Activated T-helper 2 cell treated with anti-CD3 and anti-CD28 coated beads, Interferon-gamma antibody, Interleukin-2, Interleukin-4, amounts not matched to agents 10 μg/mL and 5 μg/mL and 100 μg/mL, durations not matched to agents 14 hours and 24 hours and 36 hours (primary cell): ENCODE data around the gene TMOD2. TPM values are rescaled to one million over a fixed set of nuclear protein-coding genes. Genes with fewer than 3 reads are reported as not detected.
A peak's percentile ranks its signal among the peaks of the same experiment; 100 is the strongest.

ENCODE experiments used
- DNase-seq: peaks from one replicate; pipeline ENCODE4 v3.0.0; 2021; ENCODE audit warnings: low spot score
- H3K27ac Mint-ChIP-seq: one replicate; pipeline ENCODE4 v1.8.0; 2021; ENCODE audit warnings: mixed read lengths
- H3K27me3 Mint-ChIP-seq: one replicate; pipeline ENCODE4 v1.8.0; 2021; ENCODE audit warnings: low read depth, mixed read lengths
- H3K36me3 Mint-ChIP-seq: one replicate; pipeline ENCODE4 v1.8.0; 2021; ENCODE audit warnings: low read depth, mixed read lengths
- H3K4me1 Mint-ChIP-seq: one replicate; pipeline ENCODE4 v1.8.0; 2021; ENCODE audit warnings: low read depth, mixed read lengths
- H3K4me3 Mint-ChIP-seq: one replicate; pipeline ENCODE4 v1.8.0; 2021; ENCODE audit warnings: low read depth, mild to moderate bottlenecking, moderate library complexity, mixed read lengths
- H3K9me3 Mint-ChIP-seq: one replicate; pipeline ENCODE4 v1.8.0; 2021; ENCODE audit warnings: mixed read lengths
- intact Hi-C: fragments of 100-400 bp; cut with micrococcal nuclease; formaldehyde crosslinking; loops from one replicate; pipeline ENCODE4 v1.15.1; 2023
- total RNA-seq: library from RNA; stranded (reverse); gene quantifications from 2 replicates; pipeline ENCODE4 v1.2.3, GENCODE V29; 2022

Gene TMOD2
- total RNA-seq, 1 donor from 2014 or later: 1.7 TPM

DNA sequence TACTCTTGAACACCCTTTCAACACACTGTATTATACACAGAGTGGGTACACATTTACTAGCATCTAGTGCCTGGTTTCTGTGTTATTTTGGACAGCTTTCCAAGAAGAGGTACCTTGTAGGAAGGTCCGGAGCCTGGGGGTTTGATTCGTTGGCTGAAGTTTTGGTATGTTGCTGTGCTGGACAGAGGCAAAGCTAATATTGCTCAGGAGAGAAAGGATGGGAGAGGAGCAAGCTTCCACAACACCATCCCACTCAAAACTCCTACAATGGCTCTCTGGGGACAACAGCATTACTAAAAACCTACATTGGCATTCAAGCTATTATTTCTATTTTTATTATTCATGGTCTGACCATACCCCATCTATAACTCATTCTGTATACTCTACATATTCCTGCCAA lies 12.8 kb upstream of the TMOD2 start:
- peaks cover 13% of the 10 kb centered on the region for H3K27me3 Mint-ChIP-seq
- H3K36me3 Mint-ChIP-seq: peaks cover under 1% of the 10 kb centered on the region
- peak overlapping the region; percentile 74 for H3K27ac Mint-ChIP-seq
- H3K4me3 Mint-ChIP-seq: peak overlapping the region; percentile 68
- H3K9me3 Mint-ChIP-seq: no peaks in the 10 kb centered on the region
- H3K4me1 Mint-ChIP-seq: peaks cover 31% of the 10 kb centered on the region
- no peak for DNase-seq
- intact Hi-C loops: loop anchor here (2.0 to 10.0 kb wide), 4 partner anchors 38 to 516 kb away; partner anchors contain the start of genes LEO1 and TMOD3

GRCh38 chr15:51739061-51739712 lies 12.2 kb upstream of the TMOD2 start:
- H3K27me3 Mint-ChIP-seq: peaks cover 19% of the 10 kb centered on the region
- H3K27ac Mint-ChIP-seq: no peak overlapping the region
- no peak for DNase-seq
- intact Hi-C loops: loop anchor here (2.0 to 10.0 kb wide), 4 partner anchors 38 to 516 kb away; partner anchors contain the start of genes LEO1 and TMOD3
- peak overlapping the region; percentile 20 for H3K4me3 Mint-ChIP-seq
- no peaks in the 10 kb centered on the region for H3K36me3 Mint-ChIP-seq
- H3K9me3 Mint-ChIP-seq: no peaks in the 10 kb centered on the region
- H3K4me1 Mint-ChIP-seq: peaks cover 30% of the 10 kb centered on the region

- no peaks in the 10 kb centered on the region for H3K9me3 Mint-ChIP-seq
- peaks cover 9% of the 10 kb centered on the region for H3K4me1 Mint-ChIP-seq
- H3K36me3 Mint-ChIP-seq: no peaks in the 10 kb centered on the region
- intact Hi-C loops: no loop called here
- H3K4me3 Mint-ChIP-seq: no peak overlapping the region
- peaks cover 68% of the 10 kb centered on the region for H3K27me3 Mint-ChIP-seq
- H3K27ac Mint-ChIP-seq: no peak overlapping the region
- no peak for DNase-seq
Measured at GRCh38 chr15:51749307-51749706, 2.1 kb upstream of the TMOD2 start.

DNA sequence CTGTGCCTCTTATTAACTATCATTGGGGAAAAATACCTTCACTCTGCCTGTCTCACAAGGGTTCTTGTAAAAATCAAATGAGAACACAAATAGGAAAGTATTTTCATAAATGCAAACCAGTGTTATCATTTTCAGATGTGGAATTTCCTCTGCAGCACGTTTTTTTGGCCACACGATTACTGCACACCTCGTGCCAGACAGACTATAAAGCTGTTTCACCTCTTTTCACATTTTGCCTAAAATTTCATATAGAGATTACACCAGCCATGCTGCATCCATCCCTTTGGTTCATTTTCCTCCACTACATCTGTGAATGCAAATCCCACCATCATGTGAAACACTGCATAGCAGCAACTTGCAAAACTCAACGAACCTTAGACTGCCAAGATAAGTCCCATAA lies 1.2 kb upstream of the TMOD2 start:
- DNase-seq: no peak
- intact Hi-C loops: no loop called here
- Mint-ChIP-seq H3K4me3 (peak overlapping the region; percentile 45), H3K9me3 (no peaks in the 10 kb centered on the region), H3K36me3 (no peaks in the 10 kb centered on the region), H3K4me1 (peaks cover 9% of the 10 kb centered on the region), H3K27ac (no peak overlapping the region), H3K27me3 (peaks cover 68% of the 10 kb centered on the region)

- Mint-ChIP-seq H3K27me3 (peaks cover 61% of the 10 kb centered on the region), H3K4me3 (peak overlapping the region; percentile 79), H3K27ac (no peak overlapping the region), H3K4me1 (peaks cover 9% of the 10 kb centered on the region), H3K36me3 (no peaks in the 10 kb centered on the region), H3K9me3 (no peaks in the 10 kb centered on the region)
- no peak for DNase-seq
- intact Hi-C loops: no loop called here
Measured at GRCh38 chr15:51751697-51752683, 593 bp downstream of the TMOD2 start.

GRCh38 chr15:51752888-51753287 lies 1.5 kb downstream of the TMOD2 start:
- H3K4me1 Mint-ChIP-seq: peaks cover 9% of the 10 kb centered on the region
- no peaks in the 10 kb centered on the region for H3K9me3 Mint-ChIP-seq
- no peak overlapping the region for H3K27ac Mint-ChIP-seq
- no peak for DNase-seq
- intact Hi-C loops: no loop called here
- peak overlapping the region; percentile 72 for H3K4me3 Mint-ChIP-seq
- H3K27me3 Mint-ChIP-seq: peaks cover 58% of the 10 kb centered on the region
- no peaks in the 10 kb centered on the region for H3K36me3 Mint-ChIP-seq

- no peaks in the 10 kb centered on the region for H3K9me3 Mint-ChIP-seq
- H3K27me3 Mint-ChIP-seq: peaks cover 64% of the 10 kb centered on the region
- intact Hi-C loops: no loop called here
- H3K36me3 Mint-ChIP-seq: no peaks in the 10 kb centered on the region
- H3K27ac Mint-ChIP-seq: no peak overlapping the region
- no peak overlapping the region for H3K4me3 Mint-ChIP-seq
- peaks cover 7% of the 10 kb centered on the region for H3K4me1 Mint-ChIP-seq
- no peak for DNase-seq
Measured at GRCh38 chr15:51754267-51754666, 2.9 kb downstream of the TMOD2 start.

DNA sequence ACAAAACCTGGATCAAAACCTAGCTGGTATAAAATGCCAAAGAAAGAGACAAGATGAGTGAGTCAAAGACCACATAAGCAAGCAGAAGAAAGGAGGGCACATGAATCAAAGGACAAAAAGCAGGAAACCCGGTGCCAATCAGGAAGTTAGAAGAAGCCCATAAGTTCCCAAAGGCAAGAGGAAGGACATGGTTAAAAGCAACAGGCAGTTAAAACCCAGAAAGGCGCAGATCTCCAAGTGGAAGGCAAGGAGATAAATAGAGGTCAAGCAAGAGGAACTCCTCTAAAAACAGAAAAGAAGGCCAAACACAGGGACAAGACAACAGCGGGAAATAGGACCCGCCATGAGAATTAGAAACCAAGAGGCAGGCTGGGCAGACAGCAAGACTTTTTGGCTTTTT lies 4.4 kb downstream of the TMOD2 start:
- Mint-ChIP-seq H3K27ac (no peak overlapping the region), H3K27me3 (peaks cover 50% of the 10 kb centered on the region), H3K4me3 (no peak overlapping the region), H3K4me1 (peaks cover 7% of the 10 kb centered on the region), H3K36me3 (no peaks in the 10 kb centered on the region), H3K9me3 (no peaks in the 10 kb centered on the region)
- no peak for DNase-seq
- intact Hi-C loops: no loop called here

DNA sequence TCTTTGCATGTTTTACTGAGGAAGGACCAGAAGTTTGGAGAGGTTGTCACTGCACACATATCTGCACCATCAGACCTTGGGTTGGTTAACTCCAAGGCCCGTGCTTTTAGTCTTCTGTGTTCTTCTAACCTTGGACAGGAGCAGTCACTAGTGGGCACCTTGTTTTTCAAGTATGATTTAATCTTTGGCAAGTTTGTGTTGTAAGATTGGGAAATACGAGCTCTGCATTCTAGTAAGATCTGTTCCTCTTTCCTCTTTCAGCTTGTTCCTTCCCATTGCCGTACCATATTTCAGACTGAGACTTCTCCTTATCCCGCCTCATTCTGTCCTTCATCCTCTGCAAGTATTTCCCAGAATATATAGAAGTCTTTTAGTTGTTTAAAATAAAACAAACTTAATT lies 5.1 kb downstream of the TMOD2 start:
- H3K27ac Mint-ChIP-seq: no peak overlapping the region
- H3K27me3 Mint-ChIP-seq: peaks cover 48% of the 10 kb centered on the region
- no peak for DNase-seq
- no peaks in the 10 kb centered on the region for H3K36me3 Mint-ChIP-seq
- H3K4me3 Mint-ChIP-seq: no peak overlapping the region
- intact Hi-C loops: no loop called here
- no peaks in the 10 kb centered on the region for H3K9me3 Mint-ChIP-seq
- peaks cover 5% of the 10 kb centered on the region for H3K4me1 Mint-ChIP-seq

GRCh38 chr15:51757450-51757849 lies 6.1 kb downstream of the TMOD2 start:
- no peaks in the 10 kb centered on the region for H3K9me3 Mint-ChIP-seq
- H3K27me3 Mint-ChIP-seq: peaks cover 43% of the 10 kb centered on the region
- intact Hi-C loops: no loop called here
- no peaks in the 10 kb centered on the region for H3K36me3 Mint-ChIP-seq
- H3K27ac Mint-ChIP-seq: no peak overlapping the region
- H3K4me3 Mint-ChIP-seq: no peak overlapping the region
- H3K4me1 Mint-ChIP-seq: peaks cover 3% of the 10 kb centered on the region
- DNase-seq: no peak

DNA sequence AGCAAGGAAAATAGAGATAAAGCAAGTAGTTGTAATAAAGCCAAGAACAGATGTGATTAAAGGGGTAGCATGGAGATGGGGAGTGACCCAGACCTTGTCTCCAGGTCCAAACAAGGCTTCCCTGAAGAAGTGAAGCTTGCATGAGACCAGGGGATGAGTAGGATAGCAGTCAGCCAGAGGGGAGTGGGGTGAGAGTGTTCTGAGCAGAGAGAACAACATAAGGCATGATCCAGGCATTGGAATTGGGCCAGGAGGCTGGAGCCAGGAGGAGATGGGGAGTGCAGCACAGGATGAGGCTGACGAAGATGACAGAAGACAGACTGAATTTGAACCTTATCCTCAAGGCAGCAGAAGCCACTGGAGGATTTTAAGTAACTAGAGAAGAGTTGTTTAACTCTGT lies 7.2 kb downstream of the TMOD2 start:
- Mint-ChIP-seq H3K36me3 (no peaks in the 10 kb centered on the region), H3K9me3 (no peaks in the 10 kb centered on the region), H3K4me1 (no peaks in the 10 kb centered on the region), H3K27ac (no peak overlapping the region), H3K27me3 (peaks cover 37% of the 10 kb centered on the region), H3K4me3 (no peak overlapping the region)
- DNase-seq: no peak
- intact Hi-C loops: no loop called here

DNA sequence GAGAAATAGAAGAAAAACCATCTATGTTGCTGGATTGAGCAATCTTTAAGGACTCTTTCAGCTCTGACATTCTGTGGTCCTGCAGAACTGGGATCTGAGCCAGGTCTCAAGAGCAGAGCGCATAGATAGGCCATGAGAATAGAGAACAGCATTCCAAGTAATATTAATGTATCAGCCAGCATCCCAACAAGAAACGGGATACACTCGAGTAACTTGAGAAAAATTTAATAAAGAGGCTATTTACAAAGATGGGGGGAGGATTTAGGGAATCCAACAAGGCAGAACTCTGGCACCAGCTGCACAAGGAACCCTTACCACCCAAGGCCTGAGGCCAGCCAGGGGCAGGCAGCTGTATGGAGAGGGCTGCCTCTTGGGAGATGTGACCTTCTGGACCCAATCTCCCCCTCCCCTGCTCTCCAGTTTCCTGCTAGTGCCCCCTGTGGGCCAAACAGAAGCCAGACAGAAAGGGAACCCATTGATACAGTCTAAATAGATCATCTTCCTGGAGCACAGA lies 8.2 kb downstream of the TMOD2 start:
- intact Hi-C loops: no loop called here

GRCh38 chr15:51760805-51761204 lies 9.4 kb downstream of the TMOD2 start:
- peaks cover 19% of the 10 kb centered on the region for H3K27me3 Mint-ChIP-seq
- H3K4me1 Mint-ChIP-seq: no peaks in the 10 kb centered on the region
- H3K27ac Mint-ChIP-seq: no peak overlapping the region
- H3K36me3 Mint-ChIP-seq: no peaks in the 10 kb centered on the region
- no peak overlapping the region for H3K4me3 Mint-ChIP-seq
- no peaks in the 10 kb centered on the region for H3K9me3 Mint-ChIP-seq
- intact Hi-C loops: no loop called here
- DNase-seq: no peak

More for the DNA sequence above, 8.2 kb downstream of the TMOD2 start:
- Mint-ChIP-seq H3K4me1 (no peaks in the 10 kb centered on the region), H3K4me3 (no peak overlapping the region), H3K36me3 (no peaks in the 10 kb centered on the region), H3K27ac (no peak overlapping the region), H3K27me3 (peaks cover 29% of the 10 kb centered on the region), H3K9me3 (no peaks in the 10 kb centered on the region)
- DNase-seq: no peak
